ENCODE measurements around the gene EMILIN2. TPM values are rescaled to one million over a fixed set of nuclear protein-coding genes. Genes with fewer than 3 reads are reported as not detected.

Gene EMILIN2
- total RNA-seq, 1 experiment from 2014 or later = 20.0 TPM

GRCh38 chr18:2952605-2953004 lies 105.8 kb downstream of the EMILIN2 start:
- Histone ChIP-seq H2BK12ac (ENCODE audit: insufficient read length, low read depth, low read length) (no peak overlapping the region), H2AK5ac (ENCODE audit: insufficient read length, low read length) (no peak overlapping the region), H3K4ac (ENCODE audit: low read depth, low read length) (no peak overlapping the region), H3K9me3 (ENCODE audit: control insufficient read depth, low read depth, low read length) (no peaks in the 10 kb centered on the region), H3T11ph (ENCODE audit: low read length) (no peak overlapping the region), H3K9ac (ENCODE audit: extremely low read depth, insufficient read length, low read length) (no peak overlapping the region), H2BK20ac (ENCODE audit: low read depth, low read length, poor library complexity, severe bottlenecking) (no peak overlapping the region), H4K8ac (replicated peaks; ENCODE audit: insufficient read length, low read depth, low read length) (no peak overlapping the region), H4K20me1 (ENCODE audit: control insufficient read depth, insufficient read depth, insufficient read length) (no peaks in the 10 kb centered on the region), H2BK5ac (ENCODE audit: insufficient read length, low read length) (no peak overlapping the region), H3K18ac (ENCODE audit: insufficient read length, low read depth, low read length) (no peak overlapping the region), H3K14ac (ENCODE audit: insufficient read depth, low read length) (no peak overlapping the region), H3K23me2 (ENCODE audit: insufficient read length, low read depth, low read length, poor library complexity, severe bottlenecking) (no peaks in the 10 kb centered on the region), H3K27ac (ENCODE audit: insufficient read length, low read depth, low read length) (no peak overlapping the region), H4K5ac (ENCODE audit: insufficient read length, low read depth, low read length) (no peak overlapping the region), H3K23ac (ENCODE audit: insufficient read length, low read depth, low read length) (no peak overlapping the region), H3K27me3 (ENCODE audit: insufficient read depth, low read length) (no peaks in the 10 kb centered on the region), H2BK120ac (ENCODE audit: low read depth, low read length, poor library complexity, severe bottlenecking) (no peak overlapping the region), H3K4me1 (ENCODE audit: insufficient read depth, low read length) (no peaks in the 10 kb centered on the region), H2AFZ (ENCODE audit: low read length) (no peak overlapping the region), H3K4me2 (ENCODE audit: insufficient read depth, insufficient read length, low read length) (no peak overlapping the region), H4K91ac (ENCODE audit: insufficient read length, low read depth, low read length) (no peak overlapping the region), H3K79me1 (ENCODE audit: insufficient read depth, low read depth, low read length, poor library complexity, severe bottlenecking) (no peaks in the 10 kb centered on the region), H2BK15ac (ENCODE audit: low read depth, low read length) (no peak overlapping the region), H3K79me2 (ENCODE audit: insufficient read depth, low read length) (no peaks in the 10 kb centered on the region), H3K56ac (ENCODE audit: insufficient read length, low read depth, low read length) (no peak overlapping the region)
- no peak overlapping the region for H3K27ac Mint-ChIP-seq
- H3K4me3 Mint-ChIP-seq = no peak overlapping the region
- no peak for DNase-seq
- TF ChIP-seq, protein P1, sequence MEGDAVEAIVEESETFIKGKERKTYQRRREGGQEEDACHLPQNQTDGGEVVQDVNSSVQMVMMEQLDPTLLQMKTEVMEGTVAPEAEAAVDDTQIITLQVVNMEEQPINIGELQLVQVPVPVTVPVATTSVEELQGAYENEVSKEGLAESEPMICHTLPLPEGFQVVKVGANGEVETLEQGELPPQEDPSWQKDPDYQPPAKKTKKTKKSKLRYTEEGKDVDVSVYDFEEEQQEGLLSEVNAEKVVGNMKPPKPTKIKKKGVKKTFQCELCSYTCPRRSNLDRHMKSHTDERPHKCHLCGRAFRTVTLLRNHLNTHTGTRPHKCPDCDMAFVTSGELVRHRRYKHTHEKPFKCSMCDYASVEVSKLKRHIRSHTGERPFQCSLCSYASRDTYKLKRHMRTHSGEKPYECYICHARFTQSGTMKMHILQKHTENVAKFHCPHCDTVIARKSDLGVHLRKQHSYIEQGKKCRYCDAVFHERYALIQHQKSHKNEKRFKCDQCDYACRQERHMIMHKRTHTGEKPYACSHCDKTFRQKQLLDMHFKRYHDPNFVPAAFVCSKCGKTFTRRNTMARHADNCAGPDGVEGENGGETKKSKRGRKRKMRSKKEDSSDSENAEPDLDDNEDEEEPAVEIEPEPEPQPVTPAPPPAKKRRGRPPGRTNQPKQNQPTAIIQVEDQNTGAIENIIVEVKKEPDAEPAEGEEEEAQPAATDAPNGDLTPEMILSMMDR (conservative IDR thresholded peaks at IDR 0.05) = no peak
- H3K27me3 Mint-ChIP-seq (ENCODE audit: low read depth) = no peaks in the 10 kb centered on the region
- H3K36me3 Mint-ChIP-seq (ENCODE audit: insufficient read depth in 1 of 3, low read depth in 3 of 3) = peaks cover 18 to 55% (median 39%) of the 10 kb centered on the region in 3 experiments
- no CpG with 5 or more reads among the region's 2 CpGs for WGBS (ENCODE audit: extremely low coverage, insufficient read length, low lambda C conversion rate)
- no peaks in the 10 kb centered on the region for H3K4me1 Mint-ChIP-seq
- no peaks in the 10 kb centered on the region for H3K9me3 Mint-ChIP-seq
